Measurements from ENCODE around the gene WIZ.

DNA sequence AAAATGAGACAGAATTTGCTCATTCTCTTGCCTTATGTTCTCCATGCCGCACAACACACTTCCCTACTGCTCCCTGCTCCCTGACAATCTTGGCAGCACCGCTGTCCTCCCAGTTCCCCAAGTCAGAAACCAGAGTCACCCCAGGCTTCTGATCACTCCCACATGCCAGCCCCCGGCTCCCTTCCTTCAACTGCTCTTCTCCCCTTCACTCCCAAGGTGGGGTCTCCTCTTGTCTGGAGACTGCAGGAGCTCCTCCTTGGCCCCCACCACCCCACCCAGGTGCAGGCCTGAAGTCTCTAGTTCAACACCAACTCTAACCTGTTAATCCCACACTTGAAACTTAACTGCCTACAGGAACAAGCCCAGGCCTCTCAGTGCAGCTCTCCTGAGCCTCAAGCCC, 53.3 kb downstream of the WIZ start:
- TF ChIP-seq, protein P1, sequence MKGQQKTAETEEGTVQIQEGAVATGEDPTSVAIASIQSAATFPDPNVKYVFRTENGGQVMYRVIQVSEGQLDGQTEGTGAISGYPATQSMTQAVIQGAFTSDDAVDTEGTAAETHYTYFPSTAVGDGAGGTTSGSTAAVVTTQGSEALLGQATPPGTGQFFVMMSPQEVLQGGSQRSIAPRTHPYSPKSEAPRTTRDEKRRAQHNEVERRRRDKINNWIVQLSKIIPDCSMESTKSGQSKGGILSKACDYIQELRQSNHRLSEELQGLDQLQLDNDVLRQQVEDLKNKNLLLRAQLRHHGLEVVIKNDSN (IDR thresholded peaks at IDR 0.05): no peak
- TF ChIP-seq EP300 (IDR thresholded peaks at IDR 0.05; ENCODE audit: borderline replicate concordance) (no peak), CREB1 (IDR thresholded peaks at IDR 0.05; ENCODE audit: low read depth) (no peak), TAF1 (IDR thresholded peaks at IDR 0.05; ENCODE audit: low read depth) (no peak), NFIC (IDR thresholded peaks at IDR 0.05) (no peak), CEBPB (IDR thresholded peaks at IDR 0.05) (no peak), TCF12 (IDR thresholded peaks at IDR 0.05; ENCODE audit: low read depth) (no peak), TEAD4 (IDR thresholded peaks at IDR 0.05) (no peak), RAD21 (IDR thresholded peaks at IDR 0.05; ENCODE audit: low read depth) (no peak)
- TF ChIP-seq, protein P2, sequence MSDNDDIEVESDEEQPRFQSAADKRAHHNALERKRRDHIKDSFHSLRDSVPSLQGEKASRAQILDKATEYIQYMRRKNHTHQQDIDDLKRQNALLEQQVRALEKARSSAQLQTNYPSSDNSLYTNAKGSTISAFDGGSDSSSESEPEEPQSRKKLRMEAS (IDR thresholded peaks at IDR 0.05): no peak
- TF ChIP-seq, protein P3, sequence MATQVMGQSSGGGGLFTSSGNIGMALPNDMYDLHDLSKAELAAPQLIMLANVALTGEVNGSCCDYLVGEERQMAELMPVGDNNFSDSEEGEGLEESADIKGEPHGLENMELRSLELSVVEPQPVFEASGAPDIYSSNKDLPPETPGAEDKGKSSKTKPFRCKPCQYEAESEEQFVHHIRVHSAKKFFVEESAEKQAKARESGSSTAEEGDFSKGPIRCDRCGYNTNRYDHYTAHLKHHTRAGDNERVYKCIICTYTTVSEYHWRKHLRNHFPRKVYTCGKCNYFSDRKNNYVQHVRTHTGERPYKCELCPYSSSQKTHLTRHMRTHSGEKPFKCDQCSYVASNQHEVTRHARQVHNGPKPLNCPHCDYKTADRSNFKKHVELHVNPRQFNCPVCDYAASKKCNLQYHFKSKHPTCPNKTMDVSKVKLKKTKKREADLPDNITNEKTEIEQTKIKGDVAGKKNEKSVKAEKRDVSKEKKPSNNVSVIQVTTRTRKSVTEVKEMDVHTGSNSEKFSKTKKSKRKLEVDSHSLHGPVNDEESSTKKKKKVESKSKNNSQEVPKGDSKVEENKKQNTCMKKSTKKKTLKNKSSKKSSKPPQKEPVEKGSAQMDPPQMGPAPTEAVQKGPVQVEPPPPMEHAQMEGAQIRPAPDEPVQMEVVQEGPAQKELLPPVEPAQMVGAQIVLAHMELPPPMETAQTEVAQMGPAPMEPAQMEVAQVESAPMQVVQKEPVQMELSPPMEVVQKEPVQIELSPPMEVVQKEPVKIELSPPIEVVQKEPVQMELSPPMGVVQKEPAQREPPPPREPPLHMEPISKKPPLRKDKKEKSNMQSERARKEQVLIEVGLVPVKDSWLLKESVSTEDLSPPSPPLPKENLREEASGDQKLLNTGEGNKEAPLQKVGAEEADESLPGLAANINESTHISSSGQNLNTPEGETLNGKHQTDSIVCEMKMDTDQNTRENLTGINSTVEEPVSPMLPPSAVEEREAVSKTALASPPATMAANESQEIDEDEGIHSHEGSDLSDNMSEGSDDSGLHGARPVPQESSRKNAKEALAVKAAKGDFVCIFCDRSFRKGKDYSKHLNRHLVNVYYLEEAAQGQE (IDR thresholded peaks at IDR 0.05; ENCODE audit: low read depth): no peak
